Osteocyte (in vitro differentiated cells): ENCODE data around the gene SCARB1. TPM values are rescaled to one million over a fixed set of nuclear protein-coding genes. Genes with fewer than 3 reads are reported as not detected.

ENCODE experiments used
- DNase-seq: peaks from one replicate; pipeline ENCODE4 v3.0.0; 2021; ENCODE audit warnings: mixed read lengths; ENCODE audit not compliant: unreplicated experiment; ENCODE audit errors: extremely low spot score
- H3K27ac Mint-ChIP-seq: one replicate; pipeline ENCODE4 v1.8.0; 2021; ENCODE audit warnings: mild to moderate bottlenecking, mixed read lengths; ENCODE audit not compliant: unreplicated experiment
- H3K27me3 Mint-ChIP-seq: one replicate; pipeline ENCODE4 v1.8.0; 2021; ENCODE audit warnings: mixed read lengths; ENCODE audit not compliant: unreplicated experiment
- H3K36me3 Mint-ChIP-seq: one replicate; pipeline ENCODE4 v1.8.0; 2021; ENCODE audit warnings: mixed read lengths; ENCODE audit not compliant: unreplicated experiment
- H3K4me1 Mint-ChIP-seq: one replicate; pipeline ENCODE4 v1.8.0; 2021; ENCODE audit warnings: mixed read lengths; ENCODE audit not compliant: unreplicated experiment
- H3K4me3 Mint-ChIP-seq: one replicate; pipeline ENCODE4 v1.8.0; 2021; ENCODE audit warnings: mild to moderate bottlenecking, moderate library complexity, mixed read lengths; ENCODE audit not compliant: unreplicated experiment
- H3K9me3 Mint-ChIP-seq: one replicate; pipeline ENCODE4 v1.8.0; 2021; ENCODE audit warnings: mixed read lengths; ENCODE audit not compliant: unreplicated experiment
- total RNA-seq: library from RNA; stranded (reverse); gene quantifications from 2 replicates; pipeline ENCODE4 v1.2.1, GENCODE V29; 2021
- TF ChIP-seq, protein P1 (sequence below): fragments of 200-600 bp; sonication (generic); IDR thresholded peaks from 2 replicates; pipeline ENCODE4 v1.5.0; 2021; ENCODE audit warnings: antibody characterized with exemption, mild to moderate bottlenecking, moderate library complexity

SCARB1 gene
- total RNA-seq, 1 donor from 2014 or later: 27.1 TPM

GRCh38 chr12:124761871-124762270, 101.8 kb downstream of the SCARB1 start:
- peaks cover 3% of the 10 kb centered on the region for H3K27me3 Mint-ChIP-seq
- H3K9me3 Mint-ChIP-seq: peaks cover 6% of the 10 kb centered on the region
- H3K27ac Mint-ChIP-seq: no peak overlapping the region
- TF ChIP-seq, protein P1, sequence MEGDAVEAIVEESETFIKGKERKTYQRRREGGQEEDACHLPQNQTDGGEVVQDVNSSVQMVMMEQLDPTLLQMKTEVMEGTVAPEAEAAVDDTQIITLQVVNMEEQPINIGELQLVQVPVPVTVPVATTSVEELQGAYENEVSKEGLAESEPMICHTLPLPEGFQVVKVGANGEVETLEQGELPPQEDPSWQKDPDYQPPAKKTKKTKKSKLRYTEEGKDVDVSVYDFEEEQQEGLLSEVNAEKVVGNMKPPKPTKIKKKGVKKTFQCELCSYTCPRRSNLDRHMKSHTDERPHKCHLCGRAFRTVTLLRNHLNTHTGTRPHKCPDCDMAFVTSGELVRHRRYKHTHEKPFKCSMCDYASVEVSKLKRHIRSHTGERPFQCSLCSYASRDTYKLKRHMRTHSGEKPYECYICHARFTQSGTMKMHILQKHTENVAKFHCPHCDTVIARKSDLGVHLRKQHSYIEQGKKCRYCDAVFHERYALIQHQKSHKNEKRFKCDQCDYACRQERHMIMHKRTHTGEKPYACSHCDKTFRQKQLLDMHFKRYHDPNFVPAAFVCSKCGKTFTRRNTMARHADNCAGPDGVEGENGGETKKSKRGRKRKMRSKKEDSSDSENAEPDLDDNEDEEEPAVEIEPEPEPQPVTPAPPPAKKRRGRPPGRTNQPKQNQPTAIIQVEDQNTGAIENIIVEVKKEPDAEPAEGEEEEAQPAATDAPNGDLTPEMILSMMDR: no peak
- H3K36me3 Mint-ChIP-seq: no peaks in the 10 kb centered on the region
- no peak for DNase-seq
- peaks cover 60% of the 10 kb centered on the region for H3K4me1 Mint-ChIP-seq
- no peak overlapping the region for H3K4me3 Mint-ChIP-seq

DNA sequence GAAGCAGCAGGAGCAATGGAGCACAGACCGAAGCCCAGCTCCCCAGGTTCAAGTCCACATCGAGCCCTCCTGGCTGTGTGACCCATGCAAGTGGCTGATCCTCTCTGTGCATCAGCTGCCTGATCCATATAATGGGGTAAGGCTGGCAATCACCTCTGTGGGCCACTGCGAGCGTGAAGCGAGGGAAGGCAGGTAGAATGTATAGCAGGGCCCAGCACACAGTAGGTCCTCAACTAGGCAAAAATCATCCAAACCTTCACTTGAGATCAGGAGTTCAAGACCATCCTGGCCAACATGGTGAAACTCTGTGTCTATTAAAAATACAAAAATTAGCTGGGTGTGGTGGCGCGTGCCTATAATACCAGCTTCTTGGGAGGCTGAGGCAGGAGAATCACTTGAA, 102.6 kb downstream of the SCARB1 start:
- Mint-ChIP-seq H3K4me3 (no peak overlapping the region), H3K27ac (no peak overlapping the region), H3K9me3 (peaks cover 6% of the 10 kb centered on the region), H3K27me3 (peaks cover 3% of the 10 kb centered on the region), H3K36me3 (no peaks in the 10 kb centered on the region), H3K4me1 (peaks cover 59% of the 10 kb centered on the region)
- TF ChIP-seq, protein P1: no peak
- no peak for DNase-seq

- no peaks in the 10 kb centered on the region for H3K36me3 Mint-ChIP-seq
- no peak for DNase-seq
- H3K27ac Mint-ChIP-seq: no peak overlapping the region
- H3K9me3 Mint-ChIP-seq: peaks cover 6% of the 10 kb centered on the region
- H3K4me3 Mint-ChIP-seq: no peak overlapping the region
- H3K27me3 Mint-ChIP-seq: peaks cover 3% of the 10 kb centered on the region
- peaks cover 57% of the 10 kb centered on the region for H3K4me1 Mint-ChIP-seq
- TF ChIP-seq, protein P1: no peak
Measured at GRCh38 chr12:124760560-124760959, 103.1 kb downstream of the SCARB1 start.

DNA sequence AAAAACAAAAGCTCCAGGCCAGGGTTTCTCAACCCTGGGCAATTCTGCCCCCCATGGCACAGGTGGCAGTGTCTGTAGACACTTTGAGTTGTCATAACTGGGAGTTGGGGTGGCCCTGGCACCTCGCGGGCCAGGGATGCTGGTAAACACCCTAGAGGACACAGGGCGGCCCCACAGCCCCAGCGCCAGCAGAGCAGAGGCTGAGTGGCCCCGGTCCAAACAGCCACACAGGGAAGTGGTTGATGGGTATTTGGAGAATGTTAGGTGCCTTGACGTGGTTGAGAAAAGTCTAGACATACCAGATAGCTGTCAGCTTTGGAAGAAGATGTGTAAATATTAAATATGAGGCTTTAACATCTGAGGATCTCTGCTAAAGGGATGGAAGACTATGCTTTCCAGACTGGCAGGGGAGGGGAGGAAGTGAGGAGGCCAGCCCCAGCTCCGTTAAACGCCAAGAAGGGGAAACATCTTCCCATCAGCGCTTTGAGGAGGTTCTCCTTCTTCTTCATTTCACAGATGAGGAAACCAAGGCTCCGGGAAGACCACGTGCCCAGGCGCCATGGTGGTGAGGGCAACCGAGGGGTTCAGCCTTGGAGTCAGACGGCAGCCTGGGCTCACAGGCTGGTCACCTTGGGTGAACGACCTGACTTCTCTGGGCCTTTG, 103.7 kb downstream of the SCARB1 start:
- H3K4me1 Mint-ChIP-seq: peaks cover 57% of the 10 kb centered on the region
- peak overlapping the region; percentile 14 for H3K27ac Mint-ChIP-seq
- no peak for DNase-seq
- TF ChIP-seq, protein P1: no peak
- H3K4me3 Mint-ChIP-seq: no peak overlapping the region
- peaks cover 6% of the 10 kb centered on the region for H3K9me3 Mint-ChIP-seq
- H3K36me3 Mint-ChIP-seq: no peaks in the 10 kb centered on the region
- peaks cover 3% of the 10 kb centered on the region for H3K27me3 Mint-ChIP-seq

- Mint-ChIP-seq H3K9me3 (no peaks in the 10 kb centered on the region), H3K4me3 (no peak overlapping the region), H3K4me1 (peaks cover 52% of the 10 kb centered on the region), H3K27me3 (peaks cover 3% of the 10 kb centered on the region), H3K36me3 (no peaks in the 10 kb centered on the region), H3K27ac (no peak overlapping the region)
- DNase-seq: no peak
- TF ChIP-seq, protein P1: no peak
Measured at GRCh38 chr12:124758266-124759220, 105.1 kb downstream of the SCARB1 start.
